Transverse colon (tissue), 4 donors: ENCODE data around the gene LAPTM5.

Source experiments
- EP300 ChIP-seq: sonication (generic); formaldehyde crosslinking; IDR thresholded peaks from one replicate; pipeline ENCODE4 v1.6.1; 2017; ENCODE audit warnings: antibody characterized with exemption, low read depth
- POLR2A ChIP-seq: fragments of 450-650 bp; IDR thresholded peaks from one replicate; pipeline ENCODE4 v1.6.1; 2016; ENCODE audit warnings: antibody characterized with exemption, mild to moderate bottlenecking, moderate library complexity
- POLR2AphosphoS5 ChIP-seq, 3 donors: sonication (generic); formaldehyde crosslinking; IDR thresholded peaks; one replicate each; pipeline ENCODE4 v1.6.1; 2016; ENCODE audit warnings: antibody characterized with exemption in 3 of 3
- TF ChIP-seq, protein P1 (sequence below), 5 experiments: fragments of 200-600 bp in 3 of 5; fragments of 450-650 bp in 2 of 5; sonication (generic) in 3 of 5; IDR thresholded peaks; 1 replicate in 2 of 5; 2 replicates in 3 of 5; pipeline ENCODE4 v1.5.1; 2016 to 2017; ENCODE audit warnings: antibody characterized with exemption in 5 of 5, inconsistent platforms in 3 of 5, mild to moderate bottlenecking in 2 of 5, moderate library complexity in 1 of 5

DNA sequence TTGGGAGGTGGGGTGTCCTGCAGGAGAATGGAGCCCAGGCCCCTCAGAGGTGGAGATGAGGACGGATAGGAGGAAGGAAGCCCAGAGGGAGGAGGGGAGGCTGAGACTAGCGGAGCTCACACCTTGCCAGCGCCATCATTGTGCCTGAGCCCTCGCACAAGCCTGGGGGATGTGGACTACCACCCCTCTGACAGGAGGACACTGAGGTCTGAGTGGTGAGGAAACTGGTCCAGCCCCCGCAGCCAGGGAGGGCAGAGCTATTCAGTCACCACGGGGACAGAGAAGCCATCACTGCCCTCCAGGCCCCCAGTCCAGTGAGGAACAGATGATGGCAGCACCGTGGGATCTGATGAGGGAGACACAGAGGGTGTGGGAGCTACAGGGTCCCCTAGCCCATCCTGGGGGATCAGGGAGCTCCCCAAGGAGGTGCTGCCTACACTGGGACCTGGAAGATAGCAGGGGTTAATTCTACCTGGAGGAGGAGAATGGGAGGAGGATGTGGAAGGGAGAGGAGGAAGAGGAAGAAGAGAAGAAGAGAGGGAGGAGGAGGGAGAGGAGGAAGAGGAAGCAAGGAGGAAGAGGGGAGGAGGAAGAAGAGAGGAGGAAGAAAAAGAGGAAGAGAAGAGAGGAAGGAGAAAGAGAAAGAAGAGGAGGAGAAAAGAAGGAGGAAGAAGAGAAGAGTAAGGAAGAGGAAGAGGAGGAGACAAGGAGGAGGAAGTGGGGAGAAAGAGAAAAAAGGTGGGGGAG lies 65.2 kb downstream of the LAPTM5 start:
- TF ChIP-seq, protein P1, sequence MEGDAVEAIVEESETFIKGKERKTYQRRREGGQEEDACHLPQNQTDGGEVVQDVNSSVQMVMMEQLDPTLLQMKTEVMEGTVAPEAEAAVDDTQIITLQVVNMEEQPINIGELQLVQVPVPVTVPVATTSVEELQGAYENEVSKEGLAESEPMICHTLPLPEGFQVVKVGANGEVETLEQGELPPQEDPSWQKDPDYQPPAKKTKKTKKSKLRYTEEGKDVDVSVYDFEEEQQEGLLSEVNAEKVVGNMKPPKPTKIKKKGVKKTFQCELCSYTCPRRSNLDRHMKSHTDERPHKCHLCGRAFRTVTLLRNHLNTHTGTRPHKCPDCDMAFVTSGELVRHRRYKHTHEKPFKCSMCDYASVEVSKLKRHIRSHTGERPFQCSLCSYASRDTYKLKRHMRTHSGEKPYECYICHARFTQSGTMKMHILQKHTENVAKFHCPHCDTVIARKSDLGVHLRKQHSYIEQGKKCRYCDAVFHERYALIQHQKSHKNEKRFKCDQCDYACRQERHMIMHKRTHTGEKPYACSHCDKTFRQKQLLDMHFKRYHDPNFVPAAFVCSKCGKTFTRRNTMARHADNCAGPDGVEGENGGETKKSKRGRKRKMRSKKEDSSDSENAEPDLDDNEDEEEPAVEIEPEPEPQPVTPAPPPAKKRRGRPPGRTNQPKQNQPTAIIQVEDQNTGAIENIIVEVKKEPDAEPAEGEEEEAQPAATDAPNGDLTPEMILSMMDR (IDR thresholded peaks at IDR 0.05), result no peak
- TF ChIP-seq EP300 (no peak), POLR2AphosphoS5 (IDR thresholded peaks at IDR 0.05) (no peak), POLR2A (no peak)
